ENCODE measurements around the gene TRIM10. TPM values are rescaled to one million over a fixed set of nuclear protein-coding genes. Genes with fewer than 3 reads are reported as not detected.
A peak's percentile ranks its signal among the peaks of the same experiment; 100 is the strongest.
"Not testable (repeated sequence)": the region's sequence is repeated elsewhere in the genome, so short reads cannot be mapped to it uniquely, and the experiment has no call there.

TRIM10 gene
- polyA plus RNA-seq, 1 donor = 0.86 TPM

- peak; percentile 6 for DNase-seq
Measured at GRCh38 chr6:30127238-30128093, 33.5 kb downstream of the TRIM10 start.

DNA sequence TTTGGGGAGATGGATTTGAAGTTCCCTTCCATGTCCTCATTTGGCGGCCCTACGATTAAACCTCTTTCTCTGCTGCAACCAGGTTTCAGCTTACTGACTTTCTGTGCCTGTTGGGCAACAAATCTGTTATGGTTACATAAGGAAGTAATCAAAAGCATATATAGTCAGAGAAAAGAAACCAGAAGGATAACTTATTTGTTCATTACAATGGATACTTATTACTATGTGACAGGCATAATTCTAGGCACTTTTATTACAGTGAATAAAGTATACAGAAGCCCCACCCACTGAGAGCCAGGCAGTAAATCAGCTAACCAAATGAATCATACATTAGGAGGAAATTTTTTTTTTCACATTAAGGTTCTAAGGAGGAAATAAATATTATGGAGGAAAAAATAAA lies 38.5 kb downstream of the TRIM10 start:
- no peak for DNase-seq

GRCh38 chr6:30121446-30122366 lies 39.3 kb downstream of the TRIM10 start:
- DNase-seq = no peak

GRCh38 chr6:30118691-30119090 lies 42.3 kb downstream of the TRIM10 start:
- DNase-seq = not testable (repeated sequence)

- no peak for DNase-seq
Measured at GRCh38 chr6:30116724-30117123, 44.3 kb downstream of the TRIM10 start.

DNA sequence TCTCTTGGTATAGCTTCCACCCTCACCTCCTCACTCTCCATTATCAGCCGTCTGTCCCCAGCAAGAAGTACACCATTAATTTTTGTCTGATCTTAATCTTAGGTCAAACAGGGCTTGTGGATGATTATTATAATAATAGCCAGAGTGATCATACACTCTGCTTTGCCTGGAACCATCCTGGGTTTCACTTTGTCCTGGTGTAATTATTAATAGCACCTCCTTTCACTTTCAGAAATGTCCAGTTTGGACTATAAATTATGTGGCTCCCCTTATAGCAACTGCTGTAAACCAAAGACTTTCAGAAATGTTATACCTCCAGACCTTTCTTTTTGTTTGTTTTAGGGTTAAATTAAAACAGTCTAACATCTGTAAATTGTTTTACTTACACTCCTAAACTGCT lies 47.2 kb downstream of the TRIM10 start:
- no peak for DNase-seq

DNA sequence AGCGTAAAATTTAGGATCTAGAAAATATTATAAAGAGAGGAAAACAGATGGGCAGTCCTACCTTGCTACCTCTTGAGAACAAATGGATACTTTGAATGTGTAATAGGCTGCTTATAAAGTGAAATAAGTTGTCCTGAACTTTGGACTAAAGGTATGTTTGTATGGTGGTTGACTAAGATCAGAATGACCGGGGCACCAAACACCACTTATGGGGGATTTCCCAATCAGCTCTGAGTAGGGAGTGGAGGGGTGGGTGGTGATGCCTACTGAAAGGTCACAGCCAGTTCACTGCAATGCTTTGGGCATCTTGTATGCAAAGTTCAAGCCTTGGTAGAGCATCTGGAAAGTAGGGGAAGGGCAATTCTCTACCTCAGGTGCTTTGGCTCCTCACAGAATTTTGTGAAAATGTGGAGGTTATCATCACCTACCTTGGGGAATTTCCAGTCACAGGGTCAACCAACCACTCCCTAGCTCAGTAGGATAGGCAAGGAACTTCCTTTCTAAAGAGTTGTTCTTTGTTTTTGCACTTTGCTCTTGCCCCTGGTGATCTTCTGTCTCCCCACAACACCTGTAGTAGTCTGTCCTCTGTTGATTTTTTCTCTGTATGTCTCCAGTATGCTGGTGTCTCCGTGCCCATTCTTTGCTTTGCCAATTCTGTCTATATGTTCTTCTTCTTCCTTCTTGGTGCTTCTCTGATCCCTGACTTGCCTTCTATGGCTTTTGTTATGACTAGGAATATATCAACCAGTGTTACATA lies 47.8 kb downstream of the TRIM10 start, which contains the start of gene TRIM31:
Gene TRIM31 (minus strand): TSS at position 88 of the 757 bp plus-strand sequence. CDS start 285 bp downstream, outside the sequence.
- DNase-seq = no peak

GRCh38 chr6:30112402-30112994 lies 48.5 kb downstream of the TRIM10 start:
- DNase-seq = no peak

DNA sequence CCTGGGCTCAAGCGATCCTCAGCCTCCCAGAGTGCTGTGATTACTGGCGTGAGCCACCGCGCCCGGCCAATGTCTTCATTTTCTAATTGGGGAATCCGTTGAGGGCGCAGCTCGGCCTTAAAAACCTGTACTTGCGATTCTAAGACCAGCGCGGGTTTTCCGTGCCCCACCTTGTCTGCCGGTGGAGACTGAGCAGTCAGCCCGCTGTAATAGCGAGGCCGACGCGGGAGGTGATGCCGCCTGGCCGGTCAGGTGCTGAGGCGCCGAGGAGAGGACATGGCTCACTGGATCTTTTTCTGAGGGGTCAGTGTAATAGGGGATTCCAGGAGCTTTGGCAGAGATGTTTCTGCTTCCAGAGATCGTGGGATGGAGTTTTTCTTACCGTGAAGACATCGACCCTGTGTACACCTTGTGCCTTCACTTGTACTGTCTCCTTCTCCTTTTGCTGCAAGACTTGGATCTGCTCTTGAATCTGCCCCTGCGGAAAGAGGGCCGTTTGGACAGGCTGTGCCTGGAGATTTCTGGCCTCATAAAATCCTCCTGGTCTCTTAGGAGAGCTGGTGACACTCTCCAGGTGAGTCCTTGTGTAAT lies 49.6 kb downstream of the TRIM10 start:
- no peak for DNase-seq

- no peak for DNase-seq
Measured at GRCh38 chr6:30104661-30105060, 56.4 kb downstream of the TRIM10 start.

DNA sequence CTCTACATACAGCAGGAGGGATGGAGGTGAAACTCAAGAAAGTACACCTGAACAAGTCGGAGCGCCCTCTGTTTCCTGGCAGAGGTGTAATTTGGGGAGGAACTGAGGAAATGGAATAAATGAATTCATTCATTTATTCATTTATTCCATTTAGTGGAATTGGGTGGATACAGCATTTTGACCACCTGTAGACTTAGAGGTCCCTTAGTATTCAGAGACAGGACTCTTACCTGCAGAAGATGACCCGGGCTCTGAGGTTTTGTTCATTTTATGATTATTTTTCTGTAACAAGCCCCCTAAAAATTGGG lies 57.2 kb downstream of the TRIM10 start:
- DNase-seq = no peak

- DNase-seq = peak; percentile 83
Measured at GRCh38 chr6:30102970-30103871, 57.8 kb downstream of the TRIM10 start.

GRCh38 chr6:30102414-30102969 lies 58.5 kb downstream of the TRIM10 start:
- DNase-seq = no peak

Other genes starting within 250 kb of the TRIM10 start
- 118 TPM for gene HLA-A, start 218.7 kb downstream of the TRIM10 start, polyA plus RNA-seq (ENCODE audit: insufficient read length)
- 19.2 TPM for gene POLR1H, start 99.9 kb downstream of the TRIM10 start, polyA plus RNA-seq (ENCODE audit: insufficient read length)
- 31.0 TPM for gene PPP1R11, start 94.0 kb downstream of the TRIM10 start, polyA plus RNA-seq (ENCODE audit: insufficient read length)
- 0.35 TPM for gene RNF39, start 85.4 kb downstream of the TRIM10 start, polyA plus RNA-seq (ENCODE audit: insufficient read length)
- gene TRIM31, start 48.1 kb downstream of the TRIM10 start, polyA plus RNA-seq (ENCODE audit: insufficient read length) = not detected
- not detected for gene TRIM40, start 25.1 kb downstream of the TRIM10 start, polyA plus RNA-seq (ENCODE audit: insufficient read length)
- not detected for gene TRIM15, start 2.3 kb upstream of the TRIM10 start, polyA plus RNA-seq (ENCODE audit: insufficient read length)
- gene TRIM26, start 52.2 kb upstream of the TRIM10 start, polyA plus RNA-seq (ENCODE audit: insufficient read length) = 15.2 TPM
- gene TRIM39, start 165.7 kb upstream of the TRIM10 start, polyA plus RNA-seq (ENCODE audit: insufficient read length) = 7.2 TPM
- 18.8 TPM for gene RPP21, start 183.9 kb upstream of the TRIM10 start, polyA plus RNA-seq (ENCODE audit: insufficient read length)

Data from hindlimb muscle (tissue), 1 donor.